Posterior vena cava (tissue), 2 donors: ENCODE results near the gene SAMD5. TPM values are rescaled to one million over a fixed set of nuclear protein-coding genes. Genes with fewer than 3 reads are reported as not detected.
A peak's percentile ranks its signal among the peaks of the same experiment; 100 is the strongest.

ENCODE experiments used
- DNase-seq: peaks from one replicate; pipeline ENCODE4 v3.0.0-alpha.2; 2020; ENCODE audit warnings: low spot score
- intact Hi-C, 2 donors: fragments of 100-400 bp; cut with DNase I; formaldehyde crosslinking; loops; one replicate each; pipeline versions ENCODE4 v1.14.1 to v1.14.2; 2022 to 2023
- long read RNA-seq, 2 donors: library from polyadenylated mRNA; unstranded; transcript quantifications; one replicate each; pipeline ENCODE4 v2.0.0, GENCODE V29; 2020 to 2021
- total RNA-seq, 2 donors: library from RNA; stranded (reverse); fragmentation: NEBNext Ultra II Directional; extraction: Animal tissue kit (Norgen Biotek cat#: 25700); gene quantifications; one replicate each; pipeline ENCODE4 v1.2.1, GENCODE V29; 2021
- donor health status: DM: yes; HTN: yes; CAD: no.
- donor health status: DM: yes; HTN: yes; CAD: no.

SAMD5 gene
- 1 to 10 TPM; 1.2 to 1.9 TPM for total RNA-seq
- long read RNA-seq, donor 1, result 0 reads
- long read RNA-seq, donor 2, result 0 reads

GRCh38 chr6:147508042-147508865, at the start of gene SAMD5:
SAMD5 (plus strand) TSS chr6:147508690; CDS start chr6:147508929, 239 bp downstream.
- intact Hi-C loops, result loop anchor here in 1 of 2 donors (5.0 kb wide), 1 partner anchor 659 kb away; no protein-coding TSS in a partner anchor
- peak; percentile 82 for DNase-seq

GRCh38 chr6:147459780-147460179, 48.7 kb upstream of the SAMD5 start:
- no peak for DNase-seq
- intact Hi-C loops, result no loop called here

- intact Hi-C loops, result no loop called here
- DNase-seq, result no peak
Measured at GRCh38 chr6:147463651-147464050, 44.8 kb upstream of the SAMD5 start.

DNA sequence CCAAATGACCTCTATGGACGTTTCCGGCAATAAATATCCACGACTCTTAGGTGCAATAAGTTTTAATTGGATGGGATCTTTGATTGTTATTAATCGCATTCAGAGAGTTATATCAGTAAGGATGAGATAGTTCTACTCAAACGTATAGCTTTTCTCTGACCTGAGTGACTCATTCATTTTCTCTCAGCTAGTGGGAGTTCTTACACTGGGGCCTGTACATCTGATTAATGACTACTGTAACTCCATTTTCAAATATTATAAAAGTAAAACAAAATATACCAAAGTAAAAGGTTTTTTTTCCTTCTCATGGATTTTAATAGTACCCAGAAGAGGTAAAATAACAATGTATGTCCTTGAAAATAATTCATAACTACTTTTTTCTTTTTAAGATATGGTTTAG, 41.1 kb upstream of the SAMD5 start:
- intact Hi-C loops, result no loop called here
- DNase-seq, result no peak

DNA sequence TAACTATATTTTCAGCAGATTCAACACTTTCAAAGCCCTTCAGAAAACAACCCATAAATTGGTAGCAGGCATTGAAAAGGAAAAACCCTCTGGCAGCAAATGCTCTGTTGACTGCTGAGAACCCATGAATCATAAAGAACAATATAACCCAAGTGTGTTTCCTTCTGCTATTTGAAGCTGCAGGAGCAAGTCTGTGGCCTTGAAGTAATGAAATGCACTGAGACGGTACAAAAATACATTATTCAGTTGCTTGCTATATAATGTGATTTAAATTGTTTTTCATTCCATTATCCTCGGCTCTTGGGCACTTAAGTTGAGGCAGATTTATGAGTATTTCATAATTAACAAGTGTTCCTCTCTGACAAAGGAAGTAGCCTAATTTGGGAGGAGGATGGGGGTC, 40.6 kb upstream of the SAMD5 start:
- no peak for DNase-seq
- intact Hi-C loops, result no loop called here

DNA sequence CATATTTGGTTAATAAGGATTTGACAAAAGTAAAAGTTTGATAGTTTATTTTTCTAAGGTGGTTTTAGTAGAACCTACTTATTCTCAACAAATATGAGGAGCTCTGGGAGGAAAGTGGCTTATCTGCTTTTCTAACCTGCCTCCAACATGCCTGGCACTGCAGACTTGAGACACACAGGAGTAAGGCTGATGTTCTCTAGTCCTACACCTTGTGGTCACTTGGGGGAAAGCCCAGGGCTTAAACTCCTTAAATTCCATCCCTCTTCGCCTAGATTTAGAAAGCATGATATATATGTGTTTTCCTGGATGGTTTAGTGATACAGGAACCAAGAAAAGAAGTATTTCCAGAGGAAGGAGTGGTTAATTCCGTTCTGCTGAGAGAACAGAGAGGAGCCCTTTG, 39.9 kb upstream of the SAMD5 start:
- no peak for DNase-seq
- intact Hi-C loops, result no loop called here

GRCh38 chr6:147479857-147480256, 28.6 kb upstream of the SAMD5 start:
- intact Hi-C loops, result no loop called here

GRCh38 chr6:147486683-147487082, 21.8 kb upstream of the SAMD5 start:
- no peak for DNase-seq
- intact Hi-C loops, result no loop called here

More at GRCh38 chr6:147479857-147480256, 28.6 kb upstream of the SAMD5 start:
- DNase-seq, result no peak

- DNase-seq, result no peak
- intact Hi-C loops, result no loop called here
Measured at GRCh38 chr6:147497472-147497871, 11.0 kb upstream of the SAMD5 start.

GRCh38 chr6:147503587-147503986, 4.9 kb upstream of the SAMD5 start:
- intact Hi-C loops, result no loop called here
- DNase-seq, result no peak

DNA sequence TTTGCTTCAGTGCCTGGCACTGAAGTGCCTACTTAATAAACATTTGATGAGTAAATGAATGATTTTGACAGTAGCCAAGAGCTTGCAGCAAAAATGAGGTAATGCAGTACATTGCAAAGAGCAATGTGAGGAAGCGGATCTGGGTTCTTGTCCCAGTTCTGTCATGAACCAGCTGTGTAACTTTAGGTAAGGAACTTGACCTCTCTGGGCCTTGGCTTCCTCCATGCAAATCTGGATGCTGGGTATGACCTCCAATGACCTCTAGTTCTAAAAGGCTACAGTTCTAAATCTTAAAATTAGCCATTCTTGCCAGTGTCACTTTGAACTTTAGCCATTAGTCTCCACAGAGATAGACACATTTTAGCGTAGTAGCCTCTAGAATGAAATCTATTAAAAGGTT, 3.6 kb upstream of the SAMD5 start:
- intact Hi-C loops, result loop anchor here in 1 of 2 donors (5.0 kb wide), 1 partner anchor 662 kb away; no protein-coding TSS in a partner anchor
- DNase-seq, result no peak

GRCh38 chr6:147506704-147507114, 1.8 kb upstream of the SAMD5 start:
- intact Hi-C loops, result loop anchor here (2.0 to 5.0 kb wide), 2 partner anchors 660 to 661 kb away; no protein-coding TSS in a partner anchor
- DNase-seq, result peak; percentile 89

DNA sequence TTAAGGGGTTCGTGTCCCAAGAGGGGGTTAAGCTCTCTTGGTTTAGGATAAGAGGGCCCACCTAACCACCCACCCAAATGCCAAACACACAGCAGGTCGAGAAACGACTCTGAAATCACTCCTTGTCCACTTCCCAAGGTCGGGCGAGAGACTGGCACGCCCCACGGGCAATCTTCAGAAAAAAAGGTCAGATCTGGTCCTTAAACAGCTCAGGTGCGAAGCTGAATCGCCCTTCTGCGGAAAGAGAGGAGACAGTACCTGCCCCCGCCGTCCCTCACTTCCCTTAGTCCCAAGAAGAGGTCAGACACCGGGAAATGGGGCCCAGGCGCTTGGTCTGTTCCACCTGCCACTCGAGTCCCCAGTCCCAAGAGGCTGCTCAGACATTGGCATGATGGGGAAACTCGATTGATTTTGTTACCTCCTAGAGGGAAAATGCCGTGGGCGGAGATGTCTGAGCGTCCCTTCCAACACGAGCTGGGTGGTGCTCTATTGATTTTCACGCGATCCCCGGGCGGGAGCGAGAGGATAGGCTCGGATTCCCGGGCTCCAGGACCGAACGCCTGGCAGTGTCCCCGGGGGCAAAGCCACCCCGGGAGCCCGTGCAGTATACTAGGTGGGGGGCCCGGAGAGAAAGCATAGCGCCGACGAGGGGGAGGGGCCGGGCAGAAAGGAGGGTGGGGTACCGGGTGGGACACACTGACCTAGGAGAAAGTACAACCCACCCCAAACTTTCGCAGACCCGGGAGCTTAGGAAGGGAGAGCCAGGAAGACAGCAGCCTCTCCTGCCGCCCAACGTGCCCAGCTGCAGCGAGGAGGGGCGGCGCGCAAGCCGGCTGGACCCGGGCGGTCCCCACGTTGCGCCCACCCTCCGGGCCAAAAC, 1.1 kb upstream of the SAMD5 start:
- DNase-seq, result no peak
- intact Hi-C loops, result loop anchor here (2.0 to 5.0 kb wide), 2 partner anchors 659 to 660 kb away; no protein-coding TSS in a partner anchor

GRCh38 chr6:147508866-147509608, 547 bp downstream of the SAMD5 start:
- intact Hi-C loops, result loop anchor here in 1 of 2 donors (5.0 kb wide), 1 partner anchor 658 kb away; no protein-coding TSS in a partner anchor
- no peak for DNase-seq

DNA sequence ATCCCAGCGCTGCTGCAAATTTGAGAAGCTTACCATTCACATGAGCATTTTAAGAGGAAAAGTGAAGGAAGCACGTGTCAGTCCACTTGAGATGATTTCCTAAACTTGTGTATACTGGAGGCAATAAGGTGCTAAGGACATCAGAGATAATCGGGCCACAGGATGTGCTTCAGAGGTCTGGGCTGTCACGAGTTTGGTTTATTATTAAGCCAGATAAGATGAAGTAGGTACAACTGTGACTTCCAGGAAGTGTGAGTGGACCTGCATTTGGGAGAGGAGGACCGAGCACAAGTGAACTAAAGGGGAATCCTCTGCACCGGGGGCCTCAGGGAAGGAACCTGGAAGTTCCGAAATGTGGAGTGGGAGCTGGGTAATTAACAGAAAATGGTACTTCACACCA, 1.4 kb downstream of the SAMD5 start:
- no peak for DNase-seq
- intact Hi-C loops, result loop anchor here in 1 of 2 donors (5.0 kb wide), 1 partner anchor 657 kb away; no protein-coding TSS in a partner anchor

DNA sequence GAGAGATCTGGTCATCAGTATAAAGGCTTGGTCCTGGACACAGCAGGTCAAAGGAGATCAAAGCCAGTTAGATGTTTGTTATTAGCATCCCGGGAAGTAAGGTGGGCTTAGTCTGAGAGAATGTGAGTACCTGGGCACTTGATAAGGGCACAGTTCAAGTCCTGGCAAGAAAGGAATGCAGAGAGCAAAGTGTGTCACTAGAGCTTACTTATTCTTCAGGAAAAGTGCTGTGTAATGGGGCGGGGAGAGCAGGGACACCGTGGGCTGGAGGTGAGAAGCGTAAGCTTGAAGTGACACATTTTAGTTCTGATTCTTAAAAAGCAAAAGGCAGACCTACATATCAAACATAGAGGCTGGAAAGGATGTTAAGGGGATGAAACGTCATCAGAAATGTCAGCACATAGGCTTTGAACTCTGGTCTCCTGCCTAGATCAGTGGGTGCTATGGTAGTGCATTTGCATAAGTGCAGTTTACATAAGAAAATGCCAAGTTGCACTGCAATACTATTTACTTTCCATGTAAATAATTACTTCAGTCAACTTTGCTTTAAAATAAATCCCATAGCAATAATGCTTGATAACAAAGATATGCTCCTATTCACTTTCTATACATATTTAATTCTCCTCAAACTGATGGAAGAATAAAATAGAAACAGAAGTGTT, 2.6 kb downstream of the SAMD5 start:
- no peak for DNase-seq
- intact Hi-C loops, result no loop called here

GRCh38 chr6:147514831-147515230, 6.3 kb downstream of the SAMD5 start:
- intact Hi-C loops, result no loop called here
- DNase-seq, result no peak

DNA sequence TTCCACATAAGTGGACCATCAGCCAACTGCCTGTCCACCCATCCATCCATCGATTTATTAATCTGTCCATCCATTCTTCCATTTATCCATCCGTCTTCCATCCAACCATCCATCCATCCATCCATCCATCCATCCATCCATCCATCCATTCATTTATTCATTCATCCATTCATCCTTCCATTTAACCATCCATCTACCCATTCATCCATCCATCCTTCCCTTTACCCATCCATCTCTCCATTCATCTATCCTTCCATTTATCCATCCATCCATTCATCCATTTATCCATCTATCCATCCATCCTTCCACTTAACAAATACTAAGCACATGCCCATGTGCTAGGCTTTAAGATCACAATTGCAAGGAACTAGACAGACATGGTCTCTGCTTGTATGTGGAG, 6.8 kb downstream of the SAMD5 start:
- no peak for DNase-seq

GRCh38 chr6:147522597-147522996, 14.1 kb downstream of the SAMD5 start:
- intact Hi-C loops, result no loop called here
- no peak for DNase-seq

More for the DNA sequence above, 6.8 kb downstream of the SAMD5 start:
- intact Hi-C loops, result no loop called here
